HG03097 (cell line): ENCODE results near the gene ZNG1A.
"Not testable (repeated sequence)": the region's sequence is repeated elsewhere in the genome, so short reads cannot be mapped to it uniquely, and the experiment has no call there.

Experiments
- ATAC-seq: cut with Tn5 transposase; IDR thresholded peaks from one replicate; pipeline ENCODE4 v1.9.1; 2021; ENCODE audit not compliant: unreplicated experiment, low FRiP score

The ZNG1A gene

DNA sequence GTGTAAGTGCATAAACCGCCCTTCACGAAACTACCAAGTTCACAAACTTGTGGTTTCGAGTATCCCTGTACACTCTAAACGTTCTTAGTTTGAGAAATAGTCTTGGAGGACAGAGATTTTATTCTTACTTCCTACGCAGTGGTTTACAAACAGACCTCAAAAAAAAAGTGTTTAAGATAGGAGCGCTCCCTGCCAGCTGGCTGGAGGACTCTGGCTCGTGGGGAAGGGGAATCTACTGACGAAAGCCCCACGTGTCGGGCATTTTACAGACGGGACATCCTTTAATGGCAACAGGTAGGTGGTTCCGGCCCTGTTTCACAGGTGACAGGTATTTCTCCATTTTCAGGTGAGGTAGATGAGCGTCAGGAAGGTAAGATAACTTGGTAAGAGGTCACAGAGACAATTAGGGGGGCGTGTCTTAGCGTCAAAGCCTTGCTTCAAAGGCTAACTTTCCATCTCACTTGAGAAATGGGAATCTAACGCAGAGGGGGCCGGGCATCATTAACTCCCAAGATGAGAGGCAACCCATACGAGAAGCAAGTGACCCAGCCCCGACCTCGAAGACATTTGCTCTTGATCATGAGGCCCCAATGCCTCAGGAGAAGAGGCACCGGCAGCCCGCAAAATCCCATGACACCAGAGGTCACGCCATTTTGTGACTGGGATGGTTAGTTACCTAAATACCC, 573 bp downstream of the ZNG1A start:
- ATAC-seq, result not testable (repeated sequence)

DNA sequence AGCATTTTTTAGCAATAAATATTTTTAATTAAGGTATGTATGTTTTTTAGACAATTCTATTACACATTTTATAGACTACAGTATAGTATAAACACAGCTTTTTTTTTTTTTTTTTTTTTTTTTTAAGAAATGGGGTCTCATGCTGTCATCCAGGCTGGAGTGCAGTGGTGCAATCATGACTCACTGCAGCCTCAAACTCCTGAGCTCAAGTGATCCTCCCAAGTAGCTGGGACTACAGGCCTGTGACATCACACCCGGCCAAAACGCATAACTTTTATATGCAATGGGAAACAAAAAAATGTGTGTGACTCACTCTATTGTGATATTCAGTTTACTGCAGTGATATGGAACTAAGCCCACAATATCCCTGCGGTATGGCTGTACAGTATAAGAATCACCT, 9.1 kb downstream of the ZNG1A start:
- ATAC-seq, result not testable (repeated sequence)

DNA sequence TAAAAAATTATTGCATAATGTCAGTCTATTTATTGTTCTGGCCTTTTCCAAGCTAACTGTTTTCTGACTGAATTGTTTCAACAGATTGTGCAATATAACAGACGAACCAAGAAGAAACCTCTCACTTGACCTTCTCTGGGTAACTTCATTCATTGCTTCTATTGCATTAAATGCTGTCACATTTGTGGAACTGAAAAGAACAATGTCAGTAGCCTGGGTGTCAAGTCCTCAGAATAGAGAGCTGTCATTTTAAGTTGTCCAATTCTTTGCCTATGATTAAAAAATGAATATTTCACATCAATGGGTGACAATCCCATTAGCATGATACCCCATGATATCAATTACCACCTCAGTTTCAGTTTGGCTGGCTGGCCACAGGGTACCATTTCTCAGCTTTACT, 19.0 kb downstream of the ZNG1A start:
- ATAC-seq, result not testable (repeated sequence)

DNA sequence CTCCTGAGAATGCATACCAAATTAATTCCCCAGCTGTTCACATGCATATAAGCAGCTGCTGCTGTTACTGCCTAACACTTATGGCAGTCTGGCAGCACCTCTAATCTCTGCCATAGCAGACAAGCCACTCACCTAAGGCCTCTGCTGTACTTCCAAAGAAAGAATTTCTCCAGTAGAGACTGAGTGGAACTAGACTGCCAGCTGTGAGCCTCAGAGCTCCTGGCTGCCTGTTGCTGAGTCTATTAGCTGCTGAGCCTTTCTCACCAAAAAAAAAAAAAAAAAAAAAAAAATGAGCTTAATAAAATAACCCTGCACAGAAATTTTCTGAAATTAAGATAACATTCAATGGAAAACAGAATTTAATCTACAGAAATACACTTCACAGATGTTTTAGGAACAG, 27.7 kb downstream of the ZNG1A start:
- not testable (repeated sequence) for ATAC-seq

GRCh38 chr9:139880-140279, 39.0 kb downstream of the ZNG1A start:
- ATAC-seq, result not testable (repeated sequence)

DNA sequence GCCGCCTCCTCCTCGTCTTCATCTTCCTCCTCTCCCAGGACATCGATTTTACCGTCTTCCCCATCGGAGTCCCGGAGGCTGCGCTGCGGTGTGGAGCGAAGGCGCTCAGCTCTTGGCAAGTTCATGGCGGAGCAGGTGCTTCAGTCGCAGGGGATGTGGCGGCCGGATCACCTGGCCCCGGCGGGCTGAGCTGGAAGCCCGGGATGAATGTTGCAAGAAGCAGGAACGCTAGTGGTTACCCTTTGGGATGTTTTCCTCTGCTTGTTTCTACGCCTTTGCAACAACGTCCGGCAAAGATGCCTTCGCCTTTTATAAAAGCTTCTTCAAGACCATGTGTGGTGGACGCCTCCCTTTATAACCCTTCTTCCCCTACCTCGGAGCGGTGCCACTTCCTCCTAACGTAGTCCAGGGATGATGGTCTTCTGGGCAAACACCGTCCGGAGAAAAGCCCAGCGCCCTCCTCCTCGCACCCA, 60.8 kb downstream of the ZNG1A start, which contains the start of gene FOXD4:
TSS of gene FOXD4 (minus strand) at position 423 of the 473 bp plus-strand sequence. CDS start at position 125, 298 bp downstream.
- not testable (repeated sequence) for ATAC-seq

- ATAC-seq, result not testable (repeated sequence)
Measured at GRCh38 chr9:117144-117994, 61.5 kb downstream of the ZNG1A start.

DNA sequence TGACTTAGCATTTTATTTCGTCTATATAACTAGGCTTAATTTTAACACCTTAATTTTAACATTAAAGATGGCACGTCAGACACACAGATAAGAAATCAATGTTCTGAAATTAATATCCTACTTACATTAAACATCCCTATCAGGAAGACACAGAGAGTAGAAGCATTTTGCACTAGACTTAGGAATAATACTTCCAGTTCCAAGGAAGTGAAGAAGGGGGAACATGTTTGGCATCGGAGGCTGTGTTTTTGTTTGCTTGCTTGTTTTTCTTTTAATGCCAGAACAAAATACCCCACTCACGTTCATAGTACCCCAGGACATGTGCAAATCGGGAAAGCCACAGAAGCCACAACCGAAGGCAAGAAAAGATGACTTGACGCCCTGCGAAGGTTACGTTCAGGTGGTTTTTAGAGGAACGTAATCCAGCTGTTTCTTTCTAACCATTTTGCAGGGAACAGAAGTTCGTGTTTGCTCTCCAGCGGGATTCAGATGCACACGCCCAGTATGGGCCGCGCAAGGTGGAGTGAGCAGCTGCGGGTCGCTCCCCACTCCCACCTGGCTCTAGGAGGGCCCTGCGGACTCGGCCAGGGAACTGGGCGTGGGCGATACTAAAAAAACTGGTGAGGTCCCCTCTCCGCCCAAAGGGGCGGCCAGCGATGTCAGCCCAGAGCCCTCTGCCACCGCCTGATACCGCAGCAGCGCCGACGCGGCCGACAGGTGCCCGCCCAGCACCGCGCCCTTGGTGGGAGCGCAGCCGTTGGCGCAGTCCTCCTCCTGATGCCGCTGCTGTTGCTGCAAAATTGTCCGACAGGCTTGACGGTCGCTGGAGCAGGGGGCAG, 62.4 kb downstream of the ZNG1A start:
- not testable (repeated sequence) for ATAC-seq

- ATAC-seq, result not testable (repeated sequence)
Measured at GRCh38 chr9:115118-115451, 63.8 kb downstream of the ZNG1A start.

- not testable (repeated sequence) for ATAC-seq
Measured at GRCh38 chr9:114267-115117, 64.4 kb downstream of the ZNG1A start.

GRCh38 chr9:113468-114266, 65.2 kb downstream of the ZNG1A start:
- ATAC-seq, result peak; percentile 62

DNA sequence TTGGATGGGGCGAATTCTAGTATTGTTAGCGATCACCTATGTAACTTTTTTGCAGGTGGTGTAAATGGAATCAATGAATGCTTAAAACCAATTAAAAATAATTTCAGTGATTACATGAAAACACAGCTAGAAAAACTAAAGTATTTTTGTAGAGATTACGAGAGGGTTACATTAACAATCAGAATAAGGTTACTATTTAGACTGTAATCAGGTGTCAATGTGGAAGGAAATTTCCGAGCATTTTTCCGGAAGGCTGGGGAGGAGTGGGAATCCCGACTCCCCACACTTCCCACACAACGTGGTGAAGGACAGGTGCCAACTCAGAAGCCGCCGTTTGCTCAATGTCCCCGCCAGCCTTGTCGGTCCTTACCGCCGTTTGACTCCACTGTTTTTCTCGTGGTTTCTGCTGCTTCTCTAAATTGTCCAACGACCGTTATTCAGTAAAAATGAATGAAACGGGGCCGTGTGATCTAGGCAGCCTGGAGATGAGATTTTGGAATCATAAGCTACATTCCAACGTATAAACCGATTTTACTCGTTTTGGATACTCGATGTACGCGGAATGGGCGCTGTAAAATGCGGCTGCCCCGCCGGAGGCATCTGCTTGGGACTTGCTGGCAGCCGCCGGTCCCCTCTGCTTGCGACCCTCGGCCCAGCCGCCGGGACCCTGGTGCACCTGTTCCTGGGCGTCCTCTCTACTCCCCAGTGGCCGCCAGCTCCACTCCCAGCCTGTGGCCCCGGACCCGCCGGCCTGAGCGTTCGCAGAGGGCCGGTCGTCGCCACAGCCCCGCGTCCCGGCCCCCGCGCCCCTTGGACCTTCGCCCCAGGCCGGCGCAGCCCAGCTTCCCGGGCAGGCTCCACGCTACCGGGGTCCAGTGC, 66.0 kb downstream of the ZNG1A start:
- not testable (repeated sequence) for ATAC-seq

DNA sequence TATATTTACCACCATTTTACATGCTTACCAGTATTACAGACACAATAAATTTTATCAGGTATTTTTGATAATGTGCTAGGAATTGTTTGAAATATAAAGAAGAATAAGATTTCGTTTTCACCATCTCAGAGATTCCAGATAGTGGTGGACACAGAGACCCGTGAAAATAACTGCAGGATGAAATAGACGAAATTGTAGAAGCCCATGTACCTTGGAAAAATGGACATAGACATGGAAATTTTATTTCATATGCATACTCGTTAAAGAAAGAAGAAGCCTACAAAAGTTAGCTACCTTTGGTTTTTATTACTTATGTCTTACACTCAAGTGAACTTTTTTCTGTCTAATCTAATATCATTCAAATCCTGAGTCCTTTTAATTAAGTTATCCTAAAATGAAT, 68.2 kb downstream of the ZNG1A start:
- not testable (repeated sequence) for ATAC-seq

DNA sequence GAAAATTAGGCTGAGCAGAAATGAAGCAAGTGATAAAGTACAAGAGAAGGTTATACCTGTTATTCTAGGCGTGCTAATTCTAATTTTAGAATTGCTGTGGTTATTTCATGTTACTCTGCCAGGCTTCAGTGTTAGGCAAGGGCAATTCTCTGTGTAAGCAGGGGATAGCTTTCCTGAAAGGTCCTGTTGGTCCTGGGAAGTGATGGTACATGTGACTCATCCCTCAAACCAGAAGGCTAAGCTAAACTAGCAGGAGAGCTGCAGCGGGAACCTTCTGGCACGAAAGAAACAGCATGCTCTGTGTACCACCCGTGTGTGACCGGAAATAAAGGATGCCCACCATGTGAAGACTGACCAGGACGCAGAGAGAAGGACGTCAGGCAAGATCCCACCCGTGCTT, 69.3 kb downstream of the ZNG1A start:
- ATAC-seq, result not testable (repeated sequence)

GRCh38 chr9:108742-109495, 69.9 kb downstream of the ZNG1A start:
- ATAC-seq, result not testable (repeated sequence)

DNA sequence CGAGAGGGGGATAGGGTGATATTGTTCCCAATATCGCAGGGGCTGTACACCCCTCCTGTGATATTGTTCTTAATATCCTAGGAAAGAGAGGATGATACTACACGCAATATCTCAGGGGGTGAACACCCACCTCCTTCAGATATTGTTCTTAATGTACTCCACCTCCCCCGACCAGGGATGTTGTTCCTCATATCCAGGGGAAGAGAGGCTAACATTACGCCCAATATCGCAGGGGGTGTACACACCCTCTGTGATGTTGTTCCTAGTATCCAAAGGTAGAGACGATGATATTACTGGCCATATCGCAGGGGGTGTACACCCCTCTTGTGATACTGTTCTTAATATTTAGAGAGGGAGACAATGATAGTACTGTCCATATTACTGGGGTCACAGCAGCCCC, 72.9 kb downstream of the ZNG1A start:
- not testable (repeated sequence) for ATAC-seq

GRCh38 chr9:100430-100829, 78.4 kb downstream of the ZNG1A start:
- ATAC-seq, result not testable (repeated sequence)
